Measurements from ENCODE around the gene STAU1.
"Not testable (repeated sequence)": the region's sequence is repeated elsewhere in the genome, so short reads cannot be mapped to it uniquely, and the experiment has no call there.

GRCh38 chr20:49082295-49082694 lies 105.8 kb downstream of the STAU1 start:
- TF ChIP-seq TOX (CRISPR knock-in tag; IDR thresholded peaks at IDR 0.05; ENCODE audit: borderline replicate concordance); PATZ1 (CRISPR knock-in tag; IDR thresholded peaks at IDR 0.05; ENCODE audit: borderline replicate concordance); BACH2 (CRISPR knock-in tag; IDR thresholded peaks at IDR 0.05; ENCODE audit: borderline replicate concordance); ZNF565 (CRISPR knock-in tag; conservative IDR thresholded peaks at IDR 0.05; ENCODE audit: low read depth): not testable (repeated sequence)
